ENCODE results near the gene LARGE2.

LARGE2 gene

DNA sequence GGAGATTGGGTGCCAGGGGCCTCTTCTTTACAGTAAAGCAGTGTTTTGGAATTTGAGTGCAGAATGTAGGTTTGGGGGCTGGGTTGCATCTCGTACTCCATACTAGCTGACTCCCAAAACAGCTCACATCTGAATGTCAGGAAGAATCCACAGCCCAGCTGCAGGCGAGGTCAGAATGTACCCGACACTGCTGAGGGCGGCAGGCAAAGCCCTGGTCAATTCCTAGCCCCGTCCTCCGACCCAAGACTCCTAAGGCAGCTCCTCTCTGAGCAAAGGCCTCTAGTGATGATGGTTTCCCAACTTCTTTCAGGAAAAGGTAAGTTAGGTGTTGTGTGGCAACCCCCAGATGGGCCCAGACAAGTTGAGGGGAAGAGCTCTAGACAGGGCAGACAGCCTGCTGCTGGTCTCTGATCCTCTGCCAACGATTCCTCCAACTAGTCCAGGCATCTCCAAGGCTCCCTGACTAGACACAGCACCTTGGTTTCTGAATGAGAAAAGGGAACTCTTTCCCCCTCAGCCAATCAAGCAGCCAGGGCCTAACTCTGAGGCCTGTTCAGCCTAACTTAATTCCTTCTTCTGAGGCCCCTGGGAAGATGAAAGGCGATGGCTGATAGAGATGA, 8.6 kb downstream of the LARGE2 start:
- Mint-ChIP-seq H3K4me1 (peaks cover 34% of the 10 kb centered on the region), H3K9me3 (no peaks in the 10 kb centered on the region), H3K27ac (ENCODE audit: low read depth) (peak overlapping the region; percentile 91), H3K4me3 (peak overlapping the region; percentile 38), H3K36me3 (ENCODE audit: insufficient read depth) (peaks cover 44% of the 10 kb centered on the region), H3K27me3 (no peaks in the 10 kb centered on the region)
- DNase-seq (ENCODE audit: low spot score in 2 of 2): no peak
- no peak for ATAC-seq (replicated peaks; ENCODE audit: extremely low read depth, poor library complexity, severe bottlenecking)

- Mint-ChIP-seq H3K9me3 (no peaks in the 10 kb centered on the region), H3K4me1 (peaks cover 34% of the 10 kb centered on the region)
- ATAC-seq (replicated peaks; ENCODE audit: extremely low read depth, poor library complexity, severe bottlenecking): no peak
These were observed 9.3 kb downstream of the LARGE2 start for GRCh38 chr11:45931739-45932138.

GRCh38 chr11:45932217-45932616, 9.8 kb downstream of the LARGE2 start:
- Mint-ChIP-seq H3K36me3 (ENCODE audit: insufficient read depth) (peaks cover 46% of the 10 kb centered on the region), H3K4me1 (peaks cover 32% of the 10 kb centered on the region), H3K27me3 (no peaks in the 10 kb centered on the region), H3K4me3 (peak overlapping the region; percentile 38), H3K9me3 (no peaks in the 10 kb centered on the region), H3K27ac (ENCODE audit: low read depth) (no peak overlapping the region)
- DNase-seq (ENCODE audit: low spot score in 2 of 2): no peak
- no peak for ATAC-seq (replicated peaks; ENCODE audit: extremely low read depth, poor library complexity, severe bottlenecking)

More at GRCh38 chr11:45931739-45932138, 9.3 kb downstream of the LARGE2 start:
- peaks cover 46% of the 10 kb centered on the region for H3K36me3 Mint-ChIP-seq (ENCODE audit: insufficient read depth)
- H3K27me3 Mint-ChIP-seq: no peaks in the 10 kb centered on the region
- peak overlapping the region; percentile 91 for H3K27ac Mint-ChIP-seq (ENCODE audit: low read depth)
- peak overlapping the region; percentile 38 for H3K4me3 Mint-ChIP-seq
- DNase-seq (ENCODE audit: low spot score in 2 of 2): no peak

DNA sequence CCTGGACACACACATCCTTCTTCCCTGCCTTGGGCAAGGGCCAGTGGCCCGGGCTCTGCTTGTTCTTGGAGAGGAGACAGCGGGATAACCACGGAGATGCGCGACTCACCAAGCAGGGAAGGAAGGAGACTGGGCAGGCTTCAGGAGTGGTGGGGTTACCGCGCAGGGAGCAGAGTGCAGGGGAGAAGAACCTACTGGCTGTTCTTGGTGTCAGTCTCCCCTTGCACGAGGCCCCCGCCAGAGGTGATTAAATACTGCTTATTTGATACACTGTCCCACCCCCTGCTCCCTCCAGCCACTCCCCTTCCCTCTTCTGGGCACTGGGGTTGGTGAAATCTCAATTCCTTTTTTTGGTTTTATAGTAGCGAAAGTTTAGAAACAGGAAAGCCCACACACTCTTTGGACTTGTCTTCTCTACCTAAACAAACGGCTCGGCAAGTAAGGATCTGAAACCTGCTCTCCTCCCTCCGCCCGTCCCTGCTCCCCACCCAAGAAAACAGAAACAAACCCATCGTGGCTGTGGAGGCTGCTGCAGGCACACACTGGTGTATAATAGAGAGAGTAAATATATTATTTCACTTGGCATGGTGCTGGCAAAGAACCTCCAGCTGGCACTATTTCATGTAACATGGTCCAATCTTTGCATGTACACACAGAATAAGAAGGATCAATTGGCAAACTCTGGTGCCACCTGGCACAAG, 10.8 kb downstream of the LARGE2 start:
- ATAC-seq (replicated peaks; ENCODE audit: extremely low read depth, poor library complexity, severe bottlenecking): no peak
- peaks cover 51% of the 10 kb centered on the region for H3K36me3 Mint-ChIP-seq (ENCODE audit: insufficient read depth)
- H3K27ac Mint-ChIP-seq (ENCODE audit: low read depth): no peak overlapping the region
- no peak overlapping the region for H3K4me3 Mint-ChIP-seq
- no peaks in the 10 kb centered on the region for H3K27me3 Mint-ChIP-seq
- peaks cover 26% of the 10 kb centered on the region for H3K4me1 Mint-ChIP-seq
- no peaks in the 10 kb centered on the region for H3K9me3 Mint-ChIP-seq
- DNase-seq (ENCODE audit: low spot score in 2 of 2): no peak

- Mint-ChIP-seq H3K27me3 (no peaks in the 10 kb centered on the region), H3K9me3 (no peaks in the 10 kb centered on the region), H3K4me3 (no peak overlapping the region), H3K4me1 (peaks cover 26% of the 10 kb centered on the region), H3K36me3 (ENCODE audit: insufficient read depth) (peaks cover 53% of the 10 kb centered on the region), H3K27ac (ENCODE audit: low read depth) (no peak overlapping the region)
- no peak for ATAC-seq (replicated peaks; ENCODE audit: extremely low read depth, poor library complexity, severe bottlenecking)
- DNase-seq (ENCODE audit: low spot score in 2 of 2): no peak
These were observed 11.6 kb downstream of the LARGE2 start for GRCh38 chr11:45933846-45934579.

- peaks cover 21% of the 10 kb centered on the region for H3K4me1 Mint-ChIP-seq
- H3K27me3 Mint-ChIP-seq: no peaks in the 10 kb centered on the region
- H3K36me3 Mint-ChIP-seq (ENCODE audit: insufficient read depth): peaks cover 53% of the 10 kb centered on the region
- DNase-seq (ENCODE audit: low spot score in 2 of 2) (no peak), ATAC-seq (replicated peaks; ENCODE audit: extremely low read depth, poor library complexity, severe bottlenecking) (no peak)
- no peak overlapping the region for H3K4me3 Mint-ChIP-seq
- no peak overlapping the region for H3K27ac Mint-ChIP-seq (ENCODE audit: low read depth)
- no peaks in the 10 kb centered on the region for H3K9me3 Mint-ChIP-seq
These were observed 12.3 kb downstream of the LARGE2 start for GRCh38 chr11:45934580-45935318.

DNA sequence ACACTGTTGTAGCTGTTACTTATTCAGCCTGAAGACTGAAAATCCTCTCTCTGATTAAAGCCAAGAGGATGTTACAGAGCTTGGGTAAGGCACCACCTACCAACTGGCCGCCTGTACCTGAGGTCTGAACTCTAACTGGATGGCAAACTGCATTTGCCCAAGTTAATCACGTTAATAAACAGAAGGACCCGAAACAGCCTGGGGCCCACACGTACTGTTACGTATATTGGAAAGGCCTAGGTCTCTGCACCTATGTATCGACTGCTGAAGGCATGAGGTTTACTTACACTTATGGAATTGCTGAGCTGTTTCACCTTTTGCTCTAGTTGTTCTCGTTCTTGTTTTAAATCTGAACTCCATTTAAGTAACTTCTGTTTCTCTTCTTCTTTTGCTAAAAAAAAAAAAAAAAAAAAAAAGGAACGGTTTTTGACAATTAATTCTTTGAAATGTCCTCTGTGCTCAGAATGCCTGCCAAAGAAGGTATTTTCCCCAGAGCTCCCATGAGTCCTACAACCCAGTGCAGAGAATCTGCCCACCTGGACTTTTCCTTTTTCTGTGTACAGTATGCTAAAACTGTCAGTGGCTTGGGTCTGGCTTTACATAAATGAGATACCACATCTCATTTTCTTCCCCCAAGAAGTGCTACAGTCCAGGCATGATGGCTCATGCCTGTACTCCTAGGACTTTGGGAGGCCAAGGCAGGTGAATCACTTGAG, 13.1 kb downstream of the LARGE2 start:
- Mint-ChIP-seq H3K4me1 (peaks cover 13% of the 10 kb centered on the region), H3K36me3 (ENCODE audit: insufficient read depth) (peaks cover 48% of the 10 kb centered on the region), H3K4me3 (no peak overlapping the region), H3K27me3 (no peaks in the 10 kb centered on the region), H3K9me3 (no peaks in the 10 kb centered on the region), H3K27ac (ENCODE audit: low read depth) (no peak overlapping the region)
- DNase-seq (ENCODE audit: low spot score in 2 of 2) (no peak), ATAC-seq (replicated peaks; ENCODE audit: extremely low read depth, poor library complexity, severe bottlenecking) (no peak)

- no peaks in the 10 kb centered on the region for H3K27me3 Mint-ChIP-seq
- peaks cover 3% of the 10 kb centered on the region for H3K4me1 Mint-ChIP-seq
- no peak for ATAC-seq (replicated peaks; ENCODE audit: extremely low read depth, poor library complexity, severe bottlenecking)
- H3K9me3 Mint-ChIP-seq: no peaks in the 10 kb centered on the region
- peak overlapping the region; percentile 16 for H3K27ac Mint-ChIP-seq (ENCODE audit: low read depth)
- H3K36me3 Mint-ChIP-seq (ENCODE audit: insufficient read depth): peaks cover 42% of the 10 kb centered on the region
- no peak for DNase-seq (ENCODE audit: low spot score in 2 of 2)
- H3K4me3 Mint-ChIP-seq: no peak overlapping the region
These were observed 14.1 kb downstream of the LARGE2 start for GRCh38 chr11:45936511-45937054.

DNA sequence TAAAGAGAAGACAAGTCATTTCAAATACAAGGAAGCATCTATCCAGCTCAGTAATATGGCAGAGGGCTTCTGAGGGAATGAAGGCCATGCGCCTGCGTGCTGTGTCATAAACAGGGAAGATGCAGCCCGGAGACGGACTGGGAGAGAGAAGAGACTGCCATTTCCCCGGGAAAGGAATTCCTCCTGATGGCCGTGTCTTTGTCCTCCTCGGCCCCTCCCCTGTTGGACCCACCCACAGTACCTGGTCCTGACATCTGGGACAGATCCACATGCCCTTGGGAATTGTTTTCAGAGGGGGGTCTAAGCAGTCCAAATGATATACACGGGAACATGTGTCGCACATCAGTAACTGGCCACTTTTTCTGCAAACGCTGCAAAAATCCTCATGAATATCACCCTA, 15.5 kb downstream of the LARGE2 start:
- no peak overlapping the region for H3K27ac Mint-ChIP-seq (ENCODE audit: low read depth)
- H3K27me3 Mint-ChIP-seq: no peaks in the 10 kb centered on the region
- no peaks in the 10 kb centered on the region for H3K9me3 Mint-ChIP-seq
- no peak overlapping the region for H3K4me3 Mint-ChIP-seq
- H3K36me3 Mint-ChIP-seq (ENCODE audit: insufficient read depth): peaks cover 37% of the 10 kb centered on the region
- ATAC-seq (replicated peaks; ENCODE audit: extremely low read depth, poor library complexity, severe bottlenecking): no peak
- H3K4me1 Mint-ChIP-seq: no peaks in the 10 kb centered on the region
- no peak for DNase-seq (ENCODE audit: low spot score in 2 of 2)

DNA sequence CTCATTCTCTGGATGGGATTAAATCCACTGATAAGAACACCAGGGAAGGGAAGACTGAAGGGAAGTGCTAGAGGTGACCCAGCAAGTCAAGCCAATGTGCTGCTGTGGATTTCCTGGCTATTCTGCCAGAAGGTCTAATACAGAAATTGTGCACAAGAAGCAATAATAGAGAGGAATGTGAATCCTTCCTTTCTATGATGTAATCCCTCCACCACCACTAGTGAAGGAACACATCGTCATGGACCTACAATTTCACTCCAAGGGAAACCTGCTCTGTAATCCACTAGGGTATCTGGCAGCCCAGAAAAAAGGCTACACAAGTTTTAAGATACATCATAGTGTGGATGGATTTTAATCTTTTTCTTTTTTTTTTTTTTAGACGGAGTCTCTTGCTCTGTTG, 17.4 kb downstream of the LARGE2 start:
- no peaks in the 10 kb centered on the region for H3K4me1 Mint-ChIP-seq
- DNase-seq (ENCODE audit: low spot score in 2 of 2) (no peak), ATAC-seq (replicated peaks; ENCODE audit: extremely low read depth, poor library complexity, severe bottlenecking) (no peak)
- no peak overlapping the region for H3K4me3 Mint-ChIP-seq
- H3K27ac Mint-ChIP-seq (ENCODE audit: low read depth): no peak overlapping the region
- H3K36me3 Mint-ChIP-seq (ENCODE audit: insufficient read depth): peaks cover 38% of the 10 kb centered on the region
- H3K27me3 Mint-ChIP-seq: no peaks in the 10 kb centered on the region
- no peaks in the 10 kb centered on the region for H3K9me3 Mint-ChIP-seq

- H3K27ac Mint-ChIP-seq (ENCODE audit: low read depth): no peak overlapping the region
- peaks cover 41% of the 10 kb centered on the region for H3K36me3 Mint-ChIP-seq (ENCODE audit: insufficient read depth)
- DNase-seq (ENCODE audit: low spot score in 2 of 2): no peak
- no peaks in the 10 kb centered on the region for H3K4me1 Mint-ChIP-seq
- H3K4me3 Mint-ChIP-seq: no peak overlapping the region
- no peaks in the 10 kb centered on the region for H3K27me3 Mint-ChIP-seq
- H3K9me3 Mint-ChIP-seq: no peaks in the 10 kb centered on the region
- no peak for ATAC-seq (replicated peaks; ENCODE audit: extremely low read depth, poor library complexity, severe bottlenecking)
These were observed 18.8 kb downstream of the LARGE2 start for GRCh38 chr11:45941285-45941684.

GRCh38 chr11:45942381-45942780, 19.9 kb downstream of the LARGE2 start:
- no peak overlapping the region for H3K4me3 Mint-ChIP-seq
- no peaks in the 10 kb centered on the region for H3K4me1 Mint-ChIP-seq
- no peaks in the 10 kb centered on the region for H3K27me3 Mint-ChIP-seq
- peaks cover 44% of the 10 kb centered on the region for H3K36me3 Mint-ChIP-seq (ENCODE audit: insufficient read depth)
- DNase-seq (ENCODE audit: low spot score in 2 of 2) (no peak), ATAC-seq (replicated peaks; ENCODE audit: extremely low read depth, poor library complexity, severe bottlenecking) (no peak)
- no peaks in the 10 kb centered on the region for H3K9me3 Mint-ChIP-seq
- H3K27ac Mint-ChIP-seq (ENCODE audit: low read depth): peak overlapping the region; percentile 42
